ENCODE results near the gene DCAF6. TPM values are rescaled to one million over a fixed set of nuclear protein-coding genes. Genes with fewer than 3 reads are reported as not detected.
"Not testable (repeated sequence)": the region's sequence is repeated elsewhere in the genome, so short reads cannot be mapped to it uniquely, and the experiment has no call there.

Gene DCAF6
- total RNA-seq, 1 donor from 2014 or later, result 28.1 TPM

GRCh38 chr1:168053681-168054080 is 117.2 kb downstream of the DCAF6 start:
- Mint-ChIP-seq H3K9me3 (ENCODE audit: unreplicated experiment) (no peaks in the 10 kb centered on the region), H3K4me3 (ENCODE audit: unreplicated experiment) (no peak overlapping the region), H3K27me3 (ENCODE audit: unreplicated experiment) (no peaks in the 10 kb centered on the region), H3K27ac (ENCODE audit: unreplicated experiment) (no peak overlapping the region), H3K4me1 (ENCODE audit: low read depth, unreplicated experiment) (no peaks in the 10 kb centered on the region), H3K36me3 (ENCODE audit: unreplicated experiment) (no peaks in the 10 kb centered on the region)
- no peak for DNase-seq
- no peak for TF ChIP-seq CTCF (IDR thresholded peaks at IDR 0.05; ENCODE audit: partially characterized antibody, unreplicated experiment)

- no peaks in the 10 kb centered on the region for H3K36me3 Mint-ChIP-seq (ENCODE audit: unreplicated experiment)
- no peaks in the 10 kb centered on the region for H3K4me1 Mint-ChIP-seq (ENCODE audit: low read depth, unreplicated experiment)
- no peak for DNase-seq
- H3K27ac Mint-ChIP-seq (ENCODE audit: unreplicated experiment), result no peak overlapping the region
- no peak for TF ChIP-seq CTCF (IDR thresholded peaks at IDR 0.05; ENCODE audit: partially characterized antibody, unreplicated experiment)
- no peaks in the 10 kb centered on the region for H3K27me3 Mint-ChIP-seq (ENCODE audit: unreplicated experiment)
- no peaks in the 10 kb centered on the region for H3K9me3 Mint-ChIP-seq (ENCODE audit: unreplicated experiment)
- no peak overlapping the region for H3K4me3 Mint-ChIP-seq (ENCODE audit: unreplicated experiment)
Measured at GRCh38 chr1:168054117-168054516, 117.6 kb downstream of the DCAF6 start.

- H3K4me1 Mint-ChIP-seq (ENCODE audit: low read depth, unreplicated experiment); DNase-seq; H3K36me3 Mint-ChIP-seq (ENCODE audit: unreplicated experiment); H3K27ac Mint-ChIP-seq (ENCODE audit: unreplicated experiment); H3K27me3 Mint-ChIP-seq (ENCODE audit: unreplicated experiment); H3K4me3 Mint-ChIP-seq (ENCODE audit: unreplicated experiment); H3K9me3 Mint-ChIP-seq (ENCODE audit: unreplicated experiment): not testable (repeated sequence)
Measured at GRCh38 chr1:168056152-168056551, 119.7 kb downstream of the DCAF6 start.

GRCh38 chr1:168057355-168057754 is 120.9 kb downstream of the DCAF6 start:
- Mint-ChIP-seq H3K9me3 (ENCODE audit: unreplicated experiment) (no peaks in the 10 kb centered on the region), H3K27ac (ENCODE audit: unreplicated experiment) (no peak overlapping the region), H3K4me1 (ENCODE audit: low read depth, unreplicated experiment) (no peaks in the 10 kb centered on the region), H3K4me3 (ENCODE audit: unreplicated experiment) (no peak overlapping the region), H3K27me3 (ENCODE audit: unreplicated experiment) (no peaks in the 10 kb centered on the region), H3K36me3 (ENCODE audit: unreplicated experiment) (no peaks in the 10 kb centered on the region)
- DNase-seq, result no peak
- no peak for TF ChIP-seq CTCF (IDR thresholded peaks at IDR 0.05; ENCODE audit: partially characterized antibody, unreplicated experiment)

- no peaks in the 10 kb centered on the region for H3K36me3 Mint-ChIP-seq (ENCODE audit: unreplicated experiment)
- no peak overlapping the region for H3K4me3 Mint-ChIP-seq (ENCODE audit: unreplicated experiment)
- H3K4me1 Mint-ChIP-seq (ENCODE audit: low read depth, unreplicated experiment), result no peaks in the 10 kb centered on the region
- TF ChIP-seq CTCF (IDR thresholded peaks at IDR 0.05; ENCODE audit: partially characterized antibody, unreplicated experiment), result no peak
- H3K9me3 Mint-ChIP-seq (ENCODE audit: unreplicated experiment), result no peaks in the 10 kb centered on the region
- no peak for DNase-seq
- no peaks in the 10 kb centered on the region for H3K27me3 Mint-ChIP-seq (ENCODE audit: unreplicated experiment)
- H3K27ac Mint-ChIP-seq (ENCODE audit: unreplicated experiment), result no peak overlapping the region
Measured at GRCh38 chr1:168057921-168058320, 121.4 kb downstream of the DCAF6 start.

GRCh38 chr1:168064216-168064615 is 127.7 kb downstream of the DCAF6 start:
- H3K36me3 Mint-ChIP-seq (ENCODE audit: unreplicated experiment), result no peaks in the 10 kb centered on the region
- H3K27me3 Mint-ChIP-seq (ENCODE audit: unreplicated experiment), result no peaks in the 10 kb centered on the region
- DNase-seq, result no peak
- no peak for TF ChIP-seq CTCF (IDR thresholded peaks at IDR 0.05; ENCODE audit: partially characterized antibody, unreplicated experiment)
- no peaks in the 10 kb centered on the region for H3K9me3 Mint-ChIP-seq (ENCODE audit: unreplicated experiment)
- no peak overlapping the region for H3K27ac Mint-ChIP-seq (ENCODE audit: unreplicated experiment)
- H3K4me3 Mint-ChIP-seq (ENCODE audit: unreplicated experiment), result no peak overlapping the region
- H3K4me1 Mint-ChIP-seq (ENCODE audit: low read depth, unreplicated experiment), result no peaks in the 10 kb centered on the region
